HepG2 (cell line): ENCODE measurements around the gene CCDC157. TPM values are rescaled to one million over a fixed set of nuclear protein-coding genes. Genes with fewer than 3 reads are reported as not detected.

ENCODE experiments used
- HMGXB4 ChIP-seq, 2 experiments: sonication (generic) in 1 of 2; formaldehyde crosslinking in 1 of 2; IDR thresholded peaks; 2 replicates each; pipeline versions ENCODE4 v1.4.0 to v1.6.1; 2018 to 2020; ENCODE audit warnings: missing genetic modification reagents in 2 of 2, borderline replicate concordance in 1 of 2, low read depth in 1 of 2, mild to moderate bottlenecking in 1 of 2, missing biosample characterization in 1 of 2
- HOMEZ ChIP-seq: IDR thresholded peaks from 2 replicates; pipeline ENCODE4 v1.6.1; 2016; ENCODE audit warnings: low read depth
- KLF13 ChIP-seq: sonication (generic); formaldehyde crosslinking; IDR thresholded peaks from 2 replicates; pipeline ENCODE4 v1.4.0; 2020; ENCODE audit warnings: mild to moderate bottlenecking, missing genetic modification reagents
- MAF1 ChIP-seq: sonication (generic); formaldehyde crosslinking; IDR thresholded peaks from 2 replicates; pipeline ENCODE4 v1.5.0; 2020; ENCODE audit warnings: missing genetic modification reagents, borderline replicate concordance
- MLX ChIP-seq: IDR thresholded peaks from 2 replicates; pipeline ENCODE4 v1.6.1; 2016
- SRSF4 ChIP-seq: fragments of 200-400 bp; formaldehyde crosslinking; IDR thresholded peaks from one replicate; pipeline ENCODE4 v1.6.1; 2018; ENCODE audit warnings: mild to moderate bottlenecking, low read depth, low read length, moderate library complexity; ENCODE audit not compliant: poor library complexity, severe bottlenecking
- TEF ChIP-seq: sonication (generic); formaldehyde crosslinking; IDR thresholded peaks from 2 replicates; pipeline ENCODE4 v1.5.0; 2020; ENCODE audit warnings: missing genetic modification reagents
- TFDP1 ChIP-seq: IDR thresholded peaks from 2 replicates; pipeline ENCODE4 v1.6.1; 2016; ENCODE audit warnings: missing compliant biosample characterization, missing genetic modification reagents, borderline replicate concordance
- ZBTB40 ChIP-seq, 2 experiments: fragments of 450-650 bp in 1 of 2; sonication (generic) in 1 of 2; formaldehyde crosslinking in 1 of 2; IDR thresholded peaks; 2 replicates each; pipeline versions ENCODE4 v1.6.1 to v1.8.0; 2016 to 2022; ENCODE audit warnings: antibody characterized with exemption in 1 of 2, mild to moderate bottlenecking in 1 of 2, missing genetic modification reagents in 1 of 2
- ZNF34 ChIP-seq: sonication (generic); formaldehyde crosslinking; IDR thresholded peaks from 2 replicates; pipeline ENCODE4 v1.4.0; 2020; ENCODE audit warnings: mild to moderate bottlenecking, missing genetic modification reagents, borderline replicate concordance
- ZNF782 ChIP-seq: sonication (generic); formaldehyde crosslinking; IDR thresholded peaks from 2 replicates; pipeline ENCODE4 v1.4.0; 2020; ENCODE audit warnings: missing genetic modification reagents, mild to moderate bottlenecking, borderline replicate concordance
- polyA plus RNA-seq, 8 experiments: library from polyadenylated mRNA; depleted of rRNA in 3 of 8; stranded (reverse) in 7 of 8; unstranded in 1 of 8; fragments of >200 nt; fragmentation: Illumina TruSeq in 4 of 8; extraction: Trizol in 4 of 8; gene quantifications; 2 replicates each; pipeline versions ENCODE4 v1.2.1 to v1.2.3, GENCODE V29; 2011 to 2016; ENCODE audit warnings: low read depth in 4 of 8, missing spikeins in 1 of 8, mixed read lengths in 1 of 8; ENCODE audit not compliant: insufficient read depth in 1 of 8
- total RNA-seq, 5 experiments: library from RNA; depleted of rRNA; stranded (reverse); fragments of >200 nt; fragmentation: Illumina TruSeq; extraction: Trizol; gene quantifications; 2 replicates each; pipeline ENCODE4 v1.2.3, GENCODE V29; 2016; ENCODE audit warnings: low read depth in 1 of 5

The CCDC157 gene
- total and polyA plus RNA-seq, 2 of the 13 experiments (the other 11 are each of a cell fraction or from before 2014, with no cell fraction given), result 1.4 to 1.6 TPM

GRCh38 chr22:30423301-30423958 lies 66.6 kb downstream of the CCDC157 start (continued):
- no peak for TF ChIP-seq SRSF4
- TF ChIP-seq ZNF34 (CRISPR knock-in tag), result peak; percentile 83; the same call in 1 of the 2 replicates
- no peak; the same call in 1 of the 2 replicates for TF ChIP-seq MAF1
- TF ChIP-seq ZBTB40 (IDR thresholded peaks at IDR 0.05), result no peak
- peak; percentile 51 for TF ChIP-seq ZBTB40 (CRISPR knock-in tag; IDR thresholded peaks at IDR 0.05)
- TF ChIP-seq TFDP1 (CRISPR knock-in tag), result peak; percentile 74; the same call in 1 of the 2 replicates
- TF ChIP-seq HMGXB4 (CRISPR knock-in tag; IDR thresholded peaks at IDR 0.05; ENCODE audit: borderline replicate concordance in 1 of 2, low read depth in 1 of 2), result peak in 1 of 2 experiments; percentile 74; a peak in 2 of 4 replicates
- TF ChIP-seq MLX (CRISPR knock-in tag), result no peak
- peak; percentile 71; the same call in 1 of the 2 replicates for TF ChIP-seq ZNF782 (CRISPR knock-in tag)
- no peak for TF ChIP-seq KLF13 (CRISPR knock-in tag)
- peak; percentile 48; the same call in 1 of the 2 replicates for TF ChIP-seq TEF (CRISPR knock-in tag)
- no peak for TF ChIP-seq HOMEZ (CRISPR knock-in tag)
